H9 (cell line): ENCODE measurements around the gene PRPF19. TPM values are rescaled to one million over a fixed set of nuclear protein-coding genes. Genes with fewer than 3 reads are reported as not detected.

Source experiments
- DNase-seq: peaks from one replicate; pipeline ENCODE4 v3.0.0-alpha.2; 2017
- H2AFZ ChIP-seq: one replicate; pipeline ENCODE4 v1.6.1; 2013; ENCODE audit warnings: mild to moderate bottlenecking, low read length, control low read depth, moderate library complexity
- H2AK5ac ChIP-seq: 2 replicates; pipeline ENCODE4 v1.6.1; 2013; ENCODE audit warnings: low read length, control low read depth, mixed read lengths; ENCODE audit not compliant: insufficient read length
- H2BK120ac ChIP-seq: one replicate; pipeline ENCODE4 v1.6.1; 2013; ENCODE audit warnings: low read depth, mild to moderate bottlenecking, low read length, control low read depth, inconsistent platforms; ENCODE audit not compliant: poor library complexity, severe bottlenecking
- H2BK12ac ChIP-seq: 2 replicates; pipeline ENCODE4 v1.6.1; 2013; ENCODE audit warnings: low read length, control low read depth, mixed read lengths, low read depth; ENCODE audit not compliant: insufficient read length
- H2BK15ac ChIP-seq: 2 replicates; pipeline ENCODE4 v1.6.1; 2013; ENCODE audit warnings: low read depth, low read length, control low read depth
- H2BK20ac ChIP-seq: one replicate; pipeline ENCODE4 v1.6.1; 2013; ENCODE audit warnings: low read depth, mild to moderate bottlenecking, low read length, control low read depth, inconsistent platforms; ENCODE audit not compliant: poor library complexity, severe bottlenecking
- H2BK5ac ChIP-seq: 2 replicates; pipeline ENCODE4 v1.6.1; 2013; ENCODE audit warnings: low read length, control low read depth, mixed read lengths; ENCODE audit not compliant: insufficient read length
- H3K14ac ChIP-seq: 2 replicates; pipeline ENCODE4 v1.6.1; 2013; ENCODE audit warnings: low read length, control low read depth; ENCODE audit not compliant: insufficient read depth
- H3K18ac ChIP-seq: 2 replicates; pipeline ENCODE4 v1.6.1; 2013; ENCODE audit warnings: low read depth, mild to moderate bottlenecking, mixed read lengths, low read length, control low read depth; ENCODE audit not compliant: insufficient read length
- H3K23ac ChIP-seq: 2 replicates; pipeline ENCODE4 v1.6.1; 2013; ENCODE audit warnings: low read length, control low read depth, mixed read lengths, low read depth; ENCODE audit not compliant: insufficient read length
- H3K23me2 ChIP-seq: 2 replicates; pipeline ENCODE4 v1.6.1; 2013; ENCODE audit warnings: low read depth, mild to moderate bottlenecking, mixed read lengths, low read length, control low read depth; ENCODE audit not compliant: insufficient read length, poor library complexity, severe bottlenecking
- H3K27ac ChIP-seq: 2 replicates; pipeline ENCODE4 v1.5.1; 2013; ENCODE audit warnings: low read length, control low read depth, mixed read lengths, low read depth; ENCODE audit not compliant: insufficient read length
- H3K27me3 ChIP-seq: 2 replicates; pipeline ENCODE4 v1.6.1; 2013; ENCODE audit warnings: low read length, control low read depth, inconsistent platforms; ENCODE audit not compliant: insufficient read depth
- H3K4ac ChIP-seq: 2 replicates; pipeline ENCODE4 v1.6.1; 2013; ENCODE audit warnings: low read depth, mild to moderate bottlenecking, control low read depth, inconsistent platforms, low read length, moderate library complexity
- H3K4me1 ChIP-seq: 2 replicates; pipeline ENCODE4 v1.6.1; 2013; ENCODE audit warnings: low read length, control low read depth, inconsistent platforms; ENCODE audit not compliant: insufficient read depth
- H3K4me2 ChIP-seq: 2 replicates; pipeline ENCODE4 v1.6.1; 2013; ENCODE audit warnings: low read length, control low read depth, mixed read lengths; ENCODE audit not compliant: insufficient read length, insufficient read depth
- H3K56ac ChIP-seq: 2 replicates; pipeline ENCODE4 v1.6.1; 2013; ENCODE audit warnings: low read depth, mild to moderate bottlenecking, mixed read lengths, low read length, control low read depth; ENCODE audit not compliant: insufficient read length
- H3K79me1 ChIP-seq: 2 replicates; pipeline ENCODE4 v1.6.1; 2013; ENCODE audit warnings: low read depth, mild to moderate bottlenecking, moderate library complexity, low read length, control low read depth, inconsistent platforms; ENCODE audit not compliant: insufficient read depth, poor library complexity, severe bottlenecking
- H3K79me2 ChIP-seq: 2 replicates; pipeline ENCODE4 v1.6.1; 2013; ENCODE audit warnings: low read length, control low read depth, inconsistent platforms; ENCODE audit not compliant: insufficient read depth
- H3K9ac ChIP-seq: 2 replicates; pipeline ENCODE4 v1.6.1; 2013; ENCODE audit warnings: low read length, control low read depth, mixed read lengths; ENCODE audit not compliant: insufficient read length; ENCODE audit errors: extremely low read depth
- H3K9me3 ChIP-seq: one replicate; pipeline ENCODE4 v1.6.1; 2013; ENCODE audit warnings: low read depth, low read length, inconsistent platforms; ENCODE audit not compliant: control insufficient read depth
- H3T11ph ChIP-seq: one replicate; pipeline ENCODE4 v1.6.1; 2013; ENCODE audit warnings: mild to moderate bottlenecking, low read length, control low read depth, inconsistent platforms
- H4K20me1 ChIP-seq: one replicate; pipeline ENCODE4 v1.6.1; 2013; ENCODE audit not compliant: control insufficient read depth, insufficient read length, insufficient read depth
- H4K5ac ChIP-seq: 2 replicates; pipeline ENCODE4 v1.6.1; 2013; ENCODE audit warnings: low read depth, mild to moderate bottlenecking, mixed read lengths, low read length, control low read depth; ENCODE audit not compliant: insufficient read length
- H4K8ac ChIP-seq: replicated peaks from 2 replicates; pipeline ENCODE4 v1.6.1; 2013; ENCODE audit warnings: low read length, control low read depth, mixed read lengths, low read depth; ENCODE audit not compliant: insufficient read length
- H4K91ac ChIP-seq: 2 replicates; pipeline ENCODE4 v1.6.1; 2013; ENCODE audit warnings: low read depth, mild to moderate bottlenecking, moderate library complexity, mixed read lengths, low read length, control low read depth; ENCODE audit not compliant: insufficient read length
- H3K27ac Mint-ChIP-seq, 3 experiments: 2 replicates in 2 of 3; 3 replicates in 1 of 3; pipeline ENCODE4 v1.8.0; 2020 to 2021; ENCODE audit warnings: mixed read lengths in 3 of 3, mild to moderate bottlenecking in 1 of 3, moderate library complexity in 1 of 3
- H3K27me3 Mint-ChIP-seq: 2 replicates; pipeline ENCODE4 v1.8.0; 2021; ENCODE audit warnings: low read depth, mild to moderate bottlenecking, moderate library complexity, mixed read lengths
- H3K36me3 Mint-ChIP-seq, 3 experiments: 2 replicates in 2 of 3; 3 replicates in 1 of 3; pipeline ENCODE4 v1.8.0; 2020 to 2021; ENCODE audit warnings: low read depth in 3 of 3, mixed read lengths in 3 of 3; ENCODE audit not compliant: insufficient read depth in 1 of 3
- H3K4me1 Mint-ChIP-seq, 2 experiments: 2 replicates each; pipeline ENCODE4 v1.8.0; 2020; ENCODE audit warnings: mixed read lengths in 2 of 2
- H3K4me3 Mint-ChIP-seq, 2 experiments: 2 replicates in 1 of 2; 3 replicates in 1 of 2; pipeline ENCODE4 v1.8.0; 2020 to 2021; ENCODE audit warnings: mild to moderate bottlenecking in 2 of 2, mixed read lengths in 2 of 2, moderate library complexity in 1 of 2
- H3K9me3 Mint-ChIP-seq, 2 experiments: 2 replicates in 1 of 2; 3 replicates in 1 of 2; pipeline ENCODE4 v1.8.0; 2020; ENCODE audit warnings: mild to moderate bottlenecking in 2 of 2, mixed read lengths in 2 of 2, moderate library complexity in 1 of 2
- WGBS: extraction: QIAGEN DNeasy Blood & Tissue Kit; methylation state at CpG from one replicate; pipeline ENCODE4 v1.1.7; 2013; ENCODE audit warnings: missing lambda C conversion rate, low lambda C conversion rate, mixed read lengths; ENCODE audit not compliant: insufficient read length; ENCODE audit errors: extremely low coverage; 5-methylcytosine and 5-hydroxymethylcytosine counted together
- total RNA-seq: library from RNA; stranded (reverse); gene quantifications from 2 replicates; pipeline ENCODE4 v1.2.1, GENCODE V29; 2021
- TF ChIP-seq, protein P1 (sequence below): fragments of 200-600 bp; sonication (generic); conservative IDR thresholded peaks from 3 replicates; pipeline ENCODE4 v1.8.0; 2021; ENCODE audit warnings: antibody characterized with exemption, mild to moderate bottlenecking

The PRPF19 gene
- total RNA-seq, 1 experiment from 2014 or later: 130 TPM

GRCh38 chr11:60857378-60858232 is 48.8 kb downstream of the PRPF19 start:
- H4K8ac ChIP-seq: no peak overlapping the region
- no peaks in the 10 kb centered on the region; the same call in 1 of the 2 replicates for H3K4me1 ChIP-seq
- peak overlapping the region in 1 of 3 experiments; percentile 85; a peak in 2 of 7 replicates for H3K27ac Mint-ChIP-seq
- H3K79me1 ChIP-seq: no peaks in the 10 kb centered on the region
- peaks cover 0 to 2% (median 0%) of the 10 kb centered on the region in 3 experiments; a peak in 3 of 7 replicates for H3K36me3 Mint-ChIP-seq
- no peaks in the 10 kb centered on the region for H3K9me3 ChIP-seq
- no peak overlapping the region for H2AFZ ChIP-seq
- no peak overlapping the region for H3K27ac ChIP-seq
- DNase-seq: no peak
- H3K18ac ChIP-seq: no peak overlapping the region
- no peak overlapping the region for H2AK5ac ChIP-seq
- H2BK20ac ChIP-seq: no peak overlapping the region
- H3K9me3 Mint-ChIP-seq: no peaks in the 10 kb centered on the region
- no peaks in the 10 kb centered on the region for H3K23me2 ChIP-seq
- TF ChIP-seq, protein P1, sequence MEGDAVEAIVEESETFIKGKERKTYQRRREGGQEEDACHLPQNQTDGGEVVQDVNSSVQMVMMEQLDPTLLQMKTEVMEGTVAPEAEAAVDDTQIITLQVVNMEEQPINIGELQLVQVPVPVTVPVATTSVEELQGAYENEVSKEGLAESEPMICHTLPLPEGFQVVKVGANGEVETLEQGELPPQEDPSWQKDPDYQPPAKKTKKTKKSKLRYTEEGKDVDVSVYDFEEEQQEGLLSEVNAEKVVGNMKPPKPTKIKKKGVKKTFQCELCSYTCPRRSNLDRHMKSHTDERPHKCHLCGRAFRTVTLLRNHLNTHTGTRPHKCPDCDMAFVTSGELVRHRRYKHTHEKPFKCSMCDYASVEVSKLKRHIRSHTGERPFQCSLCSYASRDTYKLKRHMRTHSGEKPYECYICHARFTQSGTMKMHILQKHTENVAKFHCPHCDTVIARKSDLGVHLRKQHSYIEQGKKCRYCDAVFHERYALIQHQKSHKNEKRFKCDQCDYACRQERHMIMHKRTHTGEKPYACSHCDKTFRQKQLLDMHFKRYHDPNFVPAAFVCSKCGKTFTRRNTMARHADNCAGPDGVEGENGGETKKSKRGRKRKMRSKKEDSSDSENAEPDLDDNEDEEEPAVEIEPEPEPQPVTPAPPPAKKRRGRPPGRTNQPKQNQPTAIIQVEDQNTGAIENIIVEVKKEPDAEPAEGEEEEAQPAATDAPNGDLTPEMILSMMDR: no peak
- H2BK120ac ChIP-seq: no peak overlapping the region
- H3K27me3 Mint-ChIP-seq: peaks cover 2% of the 10 kb centered on the region; the same call in 1 of the 2 replicates
- no peak overlapping the region for H2BK12ac ChIP-seq
- H3K4me1 Mint-ChIP-seq: no peaks in the 10 kb centered on the region
- H3K4me2 ChIP-seq: no peak overlapping the region
- WGBS: no CpG with 5 or more reads among the region's 5 CpGs
- no peaks in the 10 kb centered on the region for H4K20me1 ChIP-seq
- no peak overlapping the region for H4K5ac ChIP-seq
- no peak overlapping the region for H3K9ac ChIP-seq
- H3K27me3 ChIP-seq: no peaks in the 10 kb centered on the region
- H3K4ac ChIP-seq: no peak overlapping the region
- no peak overlapping the region for H4K91ac ChIP-seq
- no peak overlapping the region for H3T11ph ChIP-seq
- H2BK15ac ChIP-seq: no peak overlapping the region
- no peak overlapping the region for H3K56ac ChIP-seq
- H3K14ac ChIP-seq: no peak overlapping the region
- no peaks in the 10 kb centered on the region for H3K79me2 ChIP-seq
- H3K23ac ChIP-seq: no peak overlapping the region
- H3K4me3 Mint-ChIP-seq: no peak overlapping the region
- no peak overlapping the region for H2BK5ac ChIP-seq
